ENCODE measurements around the gene PRR29. TPM values are rescaled to one million over a fixed set of nuclear protein-coding genes. Genes with fewer than 3 reads are reported as not detected.
A peak's percentile ranks its signal among the peaks of the same experiment; 100 is the strongest.

PRR29 gene
- polyA plus RNA-seq, 3 donors: 0.03 to 2.1 (median 1.4) TPM

DNA sequence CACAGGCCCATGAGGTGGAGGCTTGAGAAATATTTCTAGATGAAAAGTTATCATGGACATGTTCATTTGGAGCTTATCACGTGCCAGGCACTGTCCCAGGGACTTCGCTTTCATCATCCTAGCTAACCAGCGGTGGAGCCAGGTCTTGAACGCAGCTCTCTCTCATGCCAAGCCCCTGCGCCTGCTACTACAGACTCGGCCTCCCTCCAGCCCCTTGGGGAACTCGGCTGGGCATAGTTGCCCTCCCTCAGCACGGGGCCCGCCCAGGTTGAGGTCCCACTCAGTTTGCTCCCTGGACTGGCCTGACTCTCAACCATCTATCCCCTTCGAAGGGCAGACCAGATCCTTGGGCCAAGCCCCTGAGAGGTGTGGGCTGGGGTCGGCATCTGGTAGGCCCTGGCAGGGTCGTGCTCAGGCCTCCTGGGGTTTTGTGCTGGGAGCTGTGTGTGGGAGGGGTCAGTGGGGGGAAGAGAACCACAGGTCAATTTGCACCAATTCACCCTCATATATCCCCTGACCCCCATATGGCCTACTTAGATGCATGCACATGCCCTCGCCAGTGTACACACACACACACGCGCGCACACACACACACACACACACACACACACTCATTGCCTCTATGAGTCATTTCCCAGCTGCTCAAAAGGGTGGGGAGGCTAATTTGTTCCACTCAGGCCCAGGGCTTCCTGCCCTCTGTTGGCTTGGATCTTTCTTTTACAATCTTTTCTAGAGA is 13.3 kb upstream of the PRR29 start:
- peak overlapping the region; percentile 9 to 51 for H3K4me3 Mint-ChIP-seq
- Histone ChIP-seq H4K20me1 (ENCODE audit: insufficient read depth, low read length) (no peaks in the 10 kb centered on the region), H3K9ac (ENCODE audit: insufficient read depth, low read length, poor library complexity, severe bottlenecking) (peak overlapping the region; percentile 24), H3K27me3 (ENCODE audit: control insufficient read depth in 2 of 2, insufficient read depth in 2 of 2, low read length in 2 of 2) (no peaks in the 10 kb centered on the region), H3K79me2 (ENCODE audit: insufficient read depth, low read length) (no peaks in the 10 kb centered on the region), H3K9me3 (replicated peaks in 1 of 2; ENCODE audit: control insufficient read depth in 1 of 2, insufficient read depth in 1 of 2, low read length in 2 of 2) (peaks cover 0 to 10% of the 10 kb centered on the region in 2 donors), H2AFZ (ENCODE audit: insufficient read depth, low read depth, low read length, poor library complexity, severe bottlenecking) (no peak overlapping the region), H3K36me3 (replicated peaks in 1 of 2; ENCODE audit: control insufficient read depth in 1 of 2, insufficient read depth in 2 of 2, low read length in 2 of 2) (no peaks in the 10 kb centered on the region), H3K4me1 (ENCODE audit: control insufficient read depth in 1 of 2, insufficient read depth in 2 of 2, low read length in 2 of 2) (peaks cover 34 to 39% of the 10 kb centered on the region in 2 donors), H3K27ac (ENCODE audit: low read depth in 1 of 2, low read length in 2 of 2) (peak overlapping the region; percentile 0 to 44), H3K4me3 (replicated peaks in 1 of 3; ENCODE audit: low read depth in 2 of 3, low read length in 3 of 3) (no peak overlapping the region), H3K4me2 (replicated peaks; ENCODE audit: extremely low read depth, low read length, poor library complexity, severe bottlenecking) (no peak overlapping the region)
- DNase-seq: peak; percentile 75 to 85 (median 78)
- TF ChIP-seq, protein P1, sequence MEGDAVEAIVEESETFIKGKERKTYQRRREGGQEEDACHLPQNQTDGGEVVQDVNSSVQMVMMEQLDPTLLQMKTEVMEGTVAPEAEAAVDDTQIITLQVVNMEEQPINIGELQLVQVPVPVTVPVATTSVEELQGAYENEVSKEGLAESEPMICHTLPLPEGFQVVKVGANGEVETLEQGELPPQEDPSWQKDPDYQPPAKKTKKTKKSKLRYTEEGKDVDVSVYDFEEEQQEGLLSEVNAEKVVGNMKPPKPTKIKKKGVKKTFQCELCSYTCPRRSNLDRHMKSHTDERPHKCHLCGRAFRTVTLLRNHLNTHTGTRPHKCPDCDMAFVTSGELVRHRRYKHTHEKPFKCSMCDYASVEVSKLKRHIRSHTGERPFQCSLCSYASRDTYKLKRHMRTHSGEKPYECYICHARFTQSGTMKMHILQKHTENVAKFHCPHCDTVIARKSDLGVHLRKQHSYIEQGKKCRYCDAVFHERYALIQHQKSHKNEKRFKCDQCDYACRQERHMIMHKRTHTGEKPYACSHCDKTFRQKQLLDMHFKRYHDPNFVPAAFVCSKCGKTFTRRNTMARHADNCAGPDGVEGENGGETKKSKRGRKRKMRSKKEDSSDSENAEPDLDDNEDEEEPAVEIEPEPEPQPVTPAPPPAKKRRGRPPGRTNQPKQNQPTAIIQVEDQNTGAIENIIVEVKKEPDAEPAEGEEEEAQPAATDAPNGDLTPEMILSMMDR (IDR thresholded peaks at IDR 0.05): no peak
- WGBS (ENCODE audit: insufficient coverage): 33% methylated on average over 8 of the region's 16 CpGs
- H3K27ac Mint-ChIP-seq: peak overlapping the region; percentile 35 to 88 (median 63)
- H3K9me3 Mint-ChIP-seq: peaks cover 1 to 11% (median 8%) of the 10 kb centered on the region in 7 donors
- peaks cover 0 to 5% (median 1%) of the 10 kb centered on the region in 3 donors for H3K27me3 Mint-ChIP-seq (ENCODE audit: low read depth in 3 of 3)
- peaks cover 44% of the 10 kb centered on the region for H3K4me1 Mint-ChIP-seq
- intact Hi-C loops (cut with micrococcal nuclease): no loop called here
- H3K36me3 Mint-ChIP-seq: peaks cover 0 to 3% of the 10 kb centered on the region in 2 donors

DNA sequence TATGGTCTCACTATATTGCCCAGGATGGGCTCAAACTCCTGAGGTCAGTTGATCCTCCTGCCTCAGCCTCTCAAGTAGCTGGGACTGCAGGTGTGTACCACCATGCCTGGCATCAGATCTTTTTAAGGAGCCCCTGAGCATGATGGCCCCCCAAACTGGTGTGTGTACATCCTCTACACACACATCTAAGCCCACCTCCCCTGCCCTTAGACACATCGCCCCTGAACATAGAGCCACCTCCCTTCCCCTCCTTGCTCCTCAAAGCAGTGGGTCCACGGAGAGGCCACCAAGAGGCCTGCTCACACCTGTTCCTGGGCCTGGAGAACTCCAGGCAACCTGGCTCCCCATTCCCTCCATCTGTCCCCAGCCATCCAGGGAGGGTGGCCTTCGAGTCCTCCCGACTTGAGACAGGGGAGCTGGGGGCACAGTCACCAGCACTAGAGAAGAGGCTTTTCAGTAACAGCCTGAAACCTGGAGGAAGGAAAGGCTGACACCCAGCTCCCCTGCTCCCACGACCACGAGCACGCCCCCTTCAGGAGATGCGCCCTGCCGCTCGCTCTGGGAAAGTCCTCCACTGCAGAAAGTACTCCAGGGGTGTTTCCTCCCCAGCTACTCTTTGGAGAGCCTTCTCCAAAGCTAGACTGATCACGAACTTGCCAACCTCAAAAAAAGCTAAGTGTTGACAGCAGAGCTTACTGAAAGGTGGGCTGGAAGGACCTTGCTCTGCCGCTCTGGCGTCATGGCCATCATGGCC is 12.6 kb upstream of the PRR29 start:
- no peaks in the 10 kb centered on the region for H3K36me3 ChIP-seq (replicated peaks in 1 of 2; ENCODE audit: control insufficient read depth in 1 of 2, insufficient read depth in 2 of 2, low read length in 2 of 2)
- peak overlapping the region; percentile 35 to 88 (median 63) for H3K27ac Mint-ChIP-seq
- TF ChIP-seq, protein P1 (IDR thresholded peaks at IDR 0.05): no peak
- H3K9ac ChIP-seq (ENCODE audit: insufficient read depth, low read length, poor library complexity, severe bottlenecking): peak overlapping the region; percentile 24
- peak overlapping the region; percentile 0 to 44 for H3K27ac ChIP-seq (ENCODE audit: low read depth in 1 of 2, low read length in 2 of 2)
- H3K79me2 ChIP-seq (ENCODE audit: insufficient read depth, low read length): no peaks in the 10 kb centered on the region
- H3K4me3 ChIP-seq (replicated peaks in 1 of 3; ENCODE audit: low read depth in 2 of 3, low read length in 3 of 3): no peak overlapping the region
- H3K4me2 ChIP-seq (replicated peaks; ENCODE audit: extremely low read depth, low read length, poor library complexity, severe bottlenecking): no peak overlapping the region
- WGBS (ENCODE audit: insufficient coverage): 53% methylated on average over 12 of the region's 13 CpGs
- no peaks in the 10 kb centered on the region for H4K20me1 ChIP-seq (ENCODE audit: insufficient read depth, low read length)
- peak overlapping the region; percentile 35 for H2AFZ ChIP-seq (ENCODE audit: insufficient read depth, low read depth, low read length, poor library complexity, severe bottlenecking)
- peaks cover 0 to 5% (median 4%) of the 10 kb centered on the region in 3 donors for H3K27me3 Mint-ChIP-seq (ENCODE audit: low read depth in 3 of 3)
- H3K4me3 Mint-ChIP-seq: peak overlapping the region in 1 of 2 donors; percentile 51
- peaks cover 45% of the 10 kb centered on the region for H3K4me1 Mint-ChIP-seq
- no peaks in the 10 kb centered on the region for H3K27me3 ChIP-seq (ENCODE audit: control insufficient read depth in 2 of 2, insufficient read depth in 2 of 2, low read length in 2 of 2)
- peaks cover 0 to 10% of the 10 kb centered on the region in 2 donors for H3K9me3 ChIP-seq (replicated peaks in 1 of 2; ENCODE audit: control insufficient read depth in 1 of 2, insufficient read depth in 1 of 2, low read length in 2 of 2)
- peaks cover 0 to 3% of the 10 kb centered on the region in 2 donors for H3K36me3 Mint-ChIP-seq
- intact Hi-C loops (cut with micrococcal nuclease): no loop called here
- H3K9me3 Mint-ChIP-seq: peaks cover 1 to 11% (median 8%) of the 10 kb centered on the region in 7 donors
- H3K4me1 ChIP-seq (ENCODE audit: control insufficient read depth in 1 of 2, insufficient read depth in 2 of 2, low read length in 2 of 2): peaks cover 37 to 42% of the 10 kb centered on the region in 2 donors
- DNase-seq: no peak
